GM19025 (cell line): ENCODE measurements around the gene ACTL7A.
"Not testable (repeated sequence)": the region's sequence is repeated elsewhere in the genome, so short reads cannot be mapped to it uniquely, and the experiment has no call there.

ENCODE experiments used
- ATAC-seq: cut with Tn5 transposase; IDR thresholded peaks from one replicate; pipeline ENCODE4 v1.9.1; 2021; ENCODE audit warnings: mild to moderate bottlenecking, low read depth, moderate library complexity; ENCODE audit not compliant: unreplicated experiment

The ACTL7A gene, protein sequence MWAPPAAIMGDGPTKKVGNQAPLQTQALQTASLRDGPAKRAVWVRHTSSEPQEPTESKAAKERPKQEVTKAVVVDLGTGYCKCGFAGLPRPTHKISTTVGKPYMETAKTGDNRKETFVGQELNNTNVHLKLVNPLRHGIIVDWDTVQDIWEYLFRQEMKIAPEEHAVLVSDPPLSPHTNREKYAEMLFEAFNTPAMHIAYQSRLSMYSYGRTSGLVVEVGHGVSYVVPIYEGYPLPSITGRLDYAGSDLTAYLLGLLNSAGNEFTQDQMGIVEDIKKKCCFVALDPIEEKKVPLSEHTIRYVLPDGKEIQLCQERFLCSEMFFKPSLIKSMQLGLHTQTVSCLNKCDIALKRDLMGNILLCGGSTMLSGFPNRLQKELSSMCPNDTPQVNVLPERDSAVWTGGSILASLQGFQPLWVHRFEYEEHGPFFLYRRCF

DNA sequence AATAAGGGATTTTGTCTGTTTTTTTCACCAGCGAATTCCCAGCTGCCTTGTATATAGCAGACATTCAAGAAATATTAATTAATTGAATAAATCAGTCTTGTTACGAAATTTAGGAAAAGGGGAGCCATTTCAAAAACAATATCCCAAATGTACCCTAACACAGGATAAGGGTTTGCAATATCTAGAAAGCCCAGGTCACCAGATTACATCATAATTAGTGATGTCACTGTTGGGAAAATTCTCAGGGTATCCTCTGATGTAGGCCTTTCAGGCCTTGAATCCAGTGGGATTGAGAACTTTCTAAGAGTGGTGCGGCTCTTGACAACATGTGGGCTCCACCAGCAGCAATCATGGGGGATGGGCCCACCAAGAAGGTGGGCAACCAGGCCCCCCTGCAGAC lies at the start of gene ACTL7A:
TSS of gene ACTL7A (plus strand) at position 270 of the 400 bp plus-strand sequence. CDS start at position 327, 57 bp downstream.
- ATAC-seq, result no peak

DNA sequence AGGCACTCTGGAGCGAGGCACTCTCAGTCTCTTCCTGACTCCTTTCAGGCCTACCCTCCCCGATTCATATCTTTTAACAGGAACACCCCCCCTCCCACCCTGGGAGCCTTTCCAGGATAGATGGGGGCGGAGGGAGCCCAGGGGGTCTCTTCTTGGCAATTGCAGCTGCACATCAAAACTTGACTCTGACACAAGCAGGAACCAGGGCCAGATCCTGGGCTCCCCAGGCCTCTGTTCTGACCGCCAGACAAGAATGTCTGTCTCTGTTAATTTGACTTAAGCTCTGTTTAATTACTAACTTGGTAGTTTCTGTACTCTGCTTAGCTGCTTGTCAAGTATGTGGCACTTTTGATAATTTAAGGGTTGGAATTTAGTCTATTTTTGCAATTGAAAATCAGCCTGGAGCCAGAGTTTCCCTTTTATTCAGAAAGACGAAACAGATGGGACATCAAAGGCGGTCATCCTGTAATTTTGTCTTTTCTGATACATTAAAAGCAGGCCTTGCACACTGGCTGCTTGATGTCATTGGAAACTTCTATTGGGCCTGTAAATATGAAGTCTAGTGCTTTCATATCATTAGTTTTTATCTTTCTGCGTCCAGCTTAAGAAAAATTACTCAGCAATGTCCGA lies 49.6 kb upstream of the ACTL7A start:
- no peak for ATAC-seq

GRCh38 chr9:108813951-108814601 lies 48.0 kb upstream of the ACTL7A start:
- ATAC-seq, result no peak

GRCh38 chr9:108815156-108815555 lies 46.9 kb upstream of the ACTL7A start:
- ATAC-seq, result no peak

- ATAC-seq, result no peak
These were observed 46.0 kb upstream of the ACTL7A start for GRCh38 chr9:108816037-108816436.

- ATAC-seq, result no peak
These were observed 38.2 kb upstream of the ACTL7A start for GRCh38 chr9:108823829-108824228.

- no peak for ATAC-seq
These were observed 31.8 kb upstream of the ACTL7A start for GRCh38 chr9:108830272-108830671.

DNA sequence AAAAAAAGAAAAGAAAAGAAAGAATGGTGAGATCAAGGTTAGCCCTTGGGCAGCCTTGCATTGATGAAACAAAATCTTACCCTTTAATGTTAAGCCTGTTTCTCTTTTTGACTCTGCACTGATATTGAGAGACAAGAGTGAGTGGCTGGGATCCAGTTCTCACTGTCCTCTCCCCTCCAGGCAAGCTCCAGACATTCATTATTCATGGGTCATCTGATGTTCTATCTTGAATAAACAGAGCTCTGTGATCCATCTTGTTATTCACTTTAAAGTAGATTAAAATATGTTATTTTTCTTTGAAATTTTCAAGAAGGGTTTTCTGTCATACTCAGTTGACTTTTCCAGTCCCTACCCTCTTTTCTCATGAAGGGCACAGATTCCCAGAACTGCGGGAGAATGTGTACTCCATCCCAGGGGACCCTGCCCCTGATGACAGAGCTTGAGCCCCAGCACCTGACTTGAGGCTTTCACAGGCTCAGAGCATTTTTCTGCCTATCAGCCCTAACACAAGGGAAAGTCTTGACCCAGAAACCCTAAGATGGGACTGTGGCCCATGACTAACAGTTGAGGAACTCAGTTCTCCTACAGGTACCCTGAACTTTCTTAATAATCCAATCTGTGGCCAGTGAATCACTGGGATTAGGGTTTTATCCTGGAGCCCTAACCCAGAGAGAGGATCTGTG lies 30.4 kb upstream of the ACTL7A start:
- ATAC-seq, result no peak

DNA sequence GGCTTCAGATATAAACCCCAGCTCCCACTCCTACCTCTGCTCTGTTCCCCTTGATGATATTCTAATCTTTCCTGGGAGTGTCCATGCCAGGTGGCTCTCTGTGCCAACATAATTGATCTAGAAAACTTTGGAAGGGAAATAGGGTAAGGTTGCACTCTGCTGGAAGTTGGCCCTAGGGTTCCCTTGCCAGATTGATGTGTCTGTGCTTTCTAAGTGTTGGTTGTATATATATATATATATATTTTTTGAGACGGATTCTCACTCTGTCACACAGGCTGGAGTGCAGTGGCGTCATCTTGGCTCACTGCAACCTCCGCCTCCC lies 29.9 kb upstream of the ACTL7A start:
- ATAC-seq, result no peak

- no peak for ATAC-seq
These were observed 27.0 kb upstream of the ACTL7A start for GRCh38 chr9:108834959-108835665.

DNA sequence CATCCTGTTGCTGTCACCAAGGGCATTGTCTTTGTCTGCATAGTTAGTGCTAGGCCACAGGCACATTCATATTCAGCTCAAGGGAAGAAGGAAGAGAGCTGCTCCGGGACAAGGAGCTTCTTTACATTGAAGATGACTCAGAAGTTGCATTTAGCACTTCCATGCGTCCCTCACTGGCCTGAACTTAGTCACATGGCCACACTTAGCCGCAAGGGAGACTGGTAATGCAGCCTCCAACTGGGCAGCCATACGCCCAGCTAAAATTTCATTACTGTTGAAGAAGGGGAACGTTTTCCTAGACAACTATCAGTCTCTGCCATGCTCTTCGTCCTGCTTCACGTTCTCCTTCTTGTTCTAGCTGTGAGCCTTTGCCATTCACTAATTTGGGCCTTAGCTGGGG lies 26.2 kb upstream of the ACTL7A start:
- ATAC-seq, result no peak

DNA sequence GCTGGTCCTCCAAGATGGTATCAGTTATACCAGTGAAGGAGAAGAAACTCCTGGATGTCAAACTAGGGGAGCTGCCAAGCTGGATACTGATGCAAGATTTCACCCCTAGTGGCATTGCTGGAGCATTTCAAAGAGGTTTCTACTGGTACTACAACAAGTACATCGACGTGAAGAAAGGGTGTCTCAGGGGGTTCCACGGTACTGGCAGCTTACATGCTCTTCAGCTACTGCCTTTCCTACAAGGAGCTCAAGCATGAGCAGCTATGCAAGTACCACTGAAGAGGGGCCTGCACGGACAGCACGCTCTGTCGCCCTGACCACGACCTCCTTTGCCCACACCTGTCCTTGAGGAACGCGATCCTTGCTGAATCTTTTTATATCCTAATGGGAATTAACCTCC lies 25.7 kb upstream of the ACTL7A start:
- ATAC-seq, result no peak

- no peak for ATAC-seq
These were observed 25.3 kb upstream of the ACTL7A start for GRCh38 chr9:108836781-108837180.

GRCh38 chr9:108837530-108837929 lies 24.5 kb upstream of the ACTL7A start:
- ATAC-seq, result no peak

- ATAC-seq, result no peak
These were observed 24.0 kb upstream of the ACTL7A start for GRCh38 chr9:108838017-108838416.

DNA sequence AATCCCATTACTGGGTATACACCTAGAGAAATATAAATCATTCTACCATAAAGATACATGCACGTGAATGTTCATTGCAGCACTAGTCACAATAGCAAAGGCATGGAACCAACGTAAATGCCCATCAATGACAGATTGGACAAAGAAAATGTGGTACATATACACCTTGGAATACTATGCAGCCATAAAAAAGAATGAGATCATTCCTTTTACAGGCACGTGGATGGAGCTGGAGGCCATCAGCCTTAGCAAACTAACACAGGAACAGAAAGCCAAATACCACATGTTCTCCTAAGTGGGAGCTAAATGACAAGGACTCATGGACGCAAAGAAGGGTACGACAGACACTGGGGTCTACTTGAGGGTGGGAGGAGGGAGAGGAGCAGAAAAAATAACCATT lies 22.5 kb upstream of the ACTL7A start:
- ATAC-seq, result not testable (repeated sequence)

- ATAC-seq, result no peak
These were observed 19.3 kb upstream of the ACTL7A start for GRCh38 chr9:108842610-108843295.

DNA sequence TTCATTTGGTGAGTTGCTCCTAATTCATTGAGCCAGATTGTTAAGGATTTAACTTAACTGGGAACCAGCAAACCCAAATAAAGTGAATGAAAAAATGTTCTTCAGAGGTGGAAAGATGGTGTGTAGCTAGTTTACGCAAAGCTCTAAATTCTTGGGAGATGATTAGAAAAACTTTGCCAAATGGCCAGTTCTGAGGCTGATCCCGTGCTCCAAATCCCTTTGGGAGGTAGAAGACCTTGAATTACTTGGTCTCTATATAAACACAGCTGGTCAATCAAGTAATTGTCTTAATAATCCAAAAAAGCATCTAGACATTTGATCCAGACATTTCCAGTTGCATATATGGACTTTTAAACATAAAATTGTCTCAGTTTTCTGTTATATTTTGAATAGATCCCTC lies 17.7 kb upstream of the ACTL7A start:
- no peak for ATAC-seq

GRCh38 chr9:108844856-108845255 lies 17.2 kb upstream of the ACTL7A start:
- ATAC-seq, result no peak

- ATAC-seq, result no peak
These were observed 16.6 kb upstream of the ACTL7A start for GRCh38 chr9:108845507-108845906.
